ENCODE results near the gene UGGT1. TPM values are rescaled to one million over a fixed set of nuclear protein-coding genes. Genes with fewer than 3 reads are reported as not detected.
A peak's percentile ranks its signal among the peaks of the same experiment; 100 is the strongest.

Gene UGGT1
- total and polyA plus RNA-seq, 9 of the 15 experiments (the other 6 are each of a cell fraction or from before 2014, with no cell fraction given), result 5.1 to 56.4 (median 37.9) TPM

GRCh38 chr2:128232965-128233789 is 142.2 kb downstream of the UGGT1 start:
- Histone ChIP-seq H3K4me1 (replicated peaks in 1 of 2; ENCODE audit: control insufficient read depth in 2 of 2, insufficient read depth in 2 of 2, low read length in 2 of 2) (peaks cover 0 to 17% of the 10 kb centered on the region in 2 experiments; a peak in 2 of 5 replicates), H3K9me3 (replicated peaks; ENCODE audit: control insufficient read depth, insufficient read depth, low read depth, low read length) (no peaks in the 10 kb centered on the region), H3K9me1 (ENCODE audit: control insufficient read depth, insufficient read depth, low read length) (no peaks in the 10 kb centered on the region), H3K4me2 (ENCODE audit: insufficient read depth, low read length) (peak overlapping the region; percentile 32), H3K79me2 (ENCODE audit: control insufficient read depth, insufficient read depth, low read length) (no peaks in the 10 kb centered on the region), H2AFZ (ENCODE audit: low read depth, low read length) (peak overlapping the region; percentile 69), H3K27ac (ENCODE audit: extremely low read depth, low read depth, low read length) (no peak overlapping the region), H3K27me3 (ENCODE audit: control insufficient read depth in 2 of 2, insufficient read depth in 2 of 2, low read length in 2 of 2) (peaks cover 7 to 24% of the 10 kb centered on the region in 2 experiments; a peak in 3 of 5 replicates), H3K9ac (ENCODE audit: insufficient read depth in 1 of 2, low read depth in 2 of 2, low read length in 2 of 2) (peak overlapping the region in 1 of 2 experiments; percentile 48; a peak in 2 of 4 replicates), H3K4me3 (no peak overlapping the region), H4K20me1 (replicated peaks; ENCODE audit: control insufficient read depth, insufficient read depth, low read length) (no peaks in the 10 kb centered on the region), H3K36me3 (ENCODE audit: control insufficient read depth, insufficient read depth, low read length) (no peaks in the 10 kb centered on the region)
- ATAC-seq (peak; percentile 100), FAIRE-seq (peak; percentile 88), DNase-seq (ENCODE audit: extremely low read depth in 1 of 4, low spot score in 3 of 4) (peak; percentile 83 to 89 (median 88))
- ChIA-PET CTCF (ENCODE audit: low intra/inter-chr PET ratio) (interaction anchor here (0.7 to 1.8 kb wide), 4 partner anchors 53 to 641 kb away, joined by 3 to 7 read pairs (median 4); no protein-coding TSS in a partner anchor), POLR2A (interaction anchor here (0.6 kb wide), 2 partner anchors 27 to 87 kb away, joined by 3 read pairs; no protein-coding TSS in a partner anchor)
- BruUV-seq (replicated peaks), result no TSS peak
- in situ Hi-C loops (cut with MboI), result loop anchor here (10.0 kb wide), 1 partner anchor 168 kb away; no protein-coding TSS in a partner anchor
- WGBS (ENCODE audit: insufficient coverage, low coverage, missing lambda C conversion rate), result 25% methylated on average over 22 of the region's 84 CpGs
- intact Hi-C loops (cut with micrococcal nuclease), result loop anchor here (2.0 to 5.0 kb wide), 3 partner anchors 56 to 376 kb away; partner anchors contain the start of gene POLR2D
- TF ChIP-seq ESRRA (IDR thresholded peaks at IDR 0.05; ENCODE audit: borderline replicate concordance, low read depth) (0 out of 2 replicates have a peak, but pooled peaks have one; percentile 22), CTCFL (IDR thresholded peaks at IDR 0.05; ENCODE audit: borderline replicate concordance, insufficient read depth, low read depth, low read length, poor library complexity, severe bottlenecking) (peak; percentile 61), HMGN3 (IDR thresholded peaks at IDR 0.05; ENCODE audit: borderline replicate concordance, extremely low read depth, insufficient read length, low read depth, low read length) (no peak), MGA (IDR thresholded peaks at IDR 0.05) (no peak), MTA2 (IDR thresholded peaks at IDR 0.05; ENCODE audit: low read depth) (no peak)
